IPS-18c (cell line): ENCODE measurements around the gene EBF3.

Experiments used
- H3K4me3 ChIP-seq: 2 replicates; pipeline ENCODE4 v1.7.0; 2013; ENCODE audit warnings: low read depth, mild to moderate bottlenecking, low read length, moderate library complexity; ENCODE audit not compliant: insufficient read depth
- H3K9me3 ChIP-seq: one replicate; pipeline ENCODE4 v1.6.1; 2013; ENCODE audit warnings: mild to moderate bottlenecking, low read length, moderate library complexity; ENCODE audit not compliant: control insufficient read depth, insufficient read depth

EBF3 gene

GRCh38 chr10:129864601-129865126 lies 99.4 kb downstream of the EBF3 start:
- no peak overlapping the region for H3K4me3 ChIP-seq

GRCh38 chr10:129864082-129864481 lies 100.0 kb downstream of the EBF3 start:
- no peak overlapping the region for H3K4me3 ChIP-seq
- no peaks in the 10 kb centered on the region for H3K9me3 ChIP-seq

More at GRCh38 chr10:129864601-129865126, 99.4 kb downstream of the EBF3 start:
- no peaks in the 10 kb centered on the region for H3K9me3 ChIP-seq

- Histone ChIP-seq H3K9me3 (no peaks in the 10 kb centered on the region), H3K4me3 (no peak overlapping the region)
Observed at GRCh38 chr10:129863201-129863663, 100.8 kb downstream of the EBF3 start.

- Histone ChIP-seq H3K9me3 (no peaks in the 10 kb centered on the region), H3K4me3 (no peak overlapping the region)
Observed at GRCh38 chr10:129861776-129862531, 102.1 kb downstream of the EBF3 start.

GRCh38 chr10:129860396-129860795 lies 103.7 kb downstream of the EBF3 start:
- no peaks in the 10 kb centered on the region for H3K9me3 ChIP-seq
- H3K4me3 ChIP-seq, result no peak overlapping the region

- H3K4me3 ChIP-seq, result no peak overlapping the region
- H3K9me3 ChIP-seq, result no peaks in the 10 kb centered on the region
Observed at GRCh38 chr10:129859536-129859935, 104.5 kb downstream of the EBF3 start.

GRCh38 chr10:129857242-129857960 lies 106.7 kb downstream of the EBF3 start:
- Histone ChIP-seq H3K4me3 (no peak overlapping the region), H3K9me3 (no peaks in the 10 kb centered on the region)

- Histone ChIP-seq H3K4me3 (no peak overlapping the region), H3K9me3 (no peaks in the 10 kb centered on the region)
Observed at GRCh38 chr10:129855836-129856563, 108.1 kb downstream of the EBF3 start.

- H3K4me3 ChIP-seq, result no peak overlapping the region
- H3K9me3 ChIP-seq, result no peaks in the 10 kb centered on the region
Observed at GRCh38 chr10:129854796-129855705, 109.0 kb downstream of the EBF3 start.

- H3K9me3 ChIP-seq, result no peaks in the 10 kb centered on the region
Observed at GRCh38 chr10:129854158-129854557, 109.9 kb downstream of the EBF3 start.

GRCh38 chr10:129853562-129853903 lies 110.5 kb downstream of the EBF3 start:
- no peaks in the 10 kb centered on the region for H3K9me3 ChIP-seq
- no peak overlapping the region for H3K4me3 ChIP-seq

More at GRCh38 chr10:129854158-129854557, 109.9 kb downstream of the EBF3 start:
- H3K4me3 ChIP-seq, result no peak overlapping the region

GRCh38 chr10:129852829-129853561 lies 111.1 kb downstream of the EBF3 start:
- Histone ChIP-seq H3K4me3 (no peak overlapping the region), H3K9me3 (no peaks in the 10 kb centered on the region)

- no peaks in the 10 kb centered on the region for H3K9me3 ChIP-seq
- no peak overlapping the region for H3K4me3 ChIP-seq
Observed at GRCh38 chr10:129851941-129852640, 112.0 kb downstream of the EBF3 start.

GRCh38 chr10:129850790-129851189 lies 113.3 kb downstream of the EBF3 start:
- no peak overlapping the region for H3K4me3 ChIP-seq
- H3K9me3 ChIP-seq, result no peaks in the 10 kb centered on the region

- Histone ChIP-seq H3K4me3 (no peak overlapping the region), H3K9me3 (no peaks in the 10 kb centered on the region)
Observed at GRCh38 chr10:129850316-129850715, 113.8 kb downstream of the EBF3 start.

GRCh38 chr10:129849853-129850252 lies 114.2 kb downstream of the EBF3 start:
- H3K9me3 ChIP-seq, result no peaks in the 10 kb centered on the region

More at GRCh38 chr10:129849853-129850252, 114.2 kb downstream of the EBF3 start:
- H3K4me3 ChIP-seq, result no peak overlapping the region
